GM12801 (cell line): ENCODE data around the gene FLRT3.

Source experiments
- TF ChIP-seq, protein P1 (sequence below): IDR thresholded peaks from one replicate; pipeline ENCODE4 v1.5.1; 2011; ENCODE audit warnings: control low read depth; ENCODE audit not compliant: insufficient read length; ENCODE audit errors: extremely low read depth

The FLRT3 gene

GRCh38 chr20:14337400-14338171 lies at the start of gene FLRT3:
TSS of gene FLRT3 (minus strand) at chr20:14337612. CDS start at chr20:14327506, 10,106 bp downstream.
- TF ChIP-seq, protein P1, sequence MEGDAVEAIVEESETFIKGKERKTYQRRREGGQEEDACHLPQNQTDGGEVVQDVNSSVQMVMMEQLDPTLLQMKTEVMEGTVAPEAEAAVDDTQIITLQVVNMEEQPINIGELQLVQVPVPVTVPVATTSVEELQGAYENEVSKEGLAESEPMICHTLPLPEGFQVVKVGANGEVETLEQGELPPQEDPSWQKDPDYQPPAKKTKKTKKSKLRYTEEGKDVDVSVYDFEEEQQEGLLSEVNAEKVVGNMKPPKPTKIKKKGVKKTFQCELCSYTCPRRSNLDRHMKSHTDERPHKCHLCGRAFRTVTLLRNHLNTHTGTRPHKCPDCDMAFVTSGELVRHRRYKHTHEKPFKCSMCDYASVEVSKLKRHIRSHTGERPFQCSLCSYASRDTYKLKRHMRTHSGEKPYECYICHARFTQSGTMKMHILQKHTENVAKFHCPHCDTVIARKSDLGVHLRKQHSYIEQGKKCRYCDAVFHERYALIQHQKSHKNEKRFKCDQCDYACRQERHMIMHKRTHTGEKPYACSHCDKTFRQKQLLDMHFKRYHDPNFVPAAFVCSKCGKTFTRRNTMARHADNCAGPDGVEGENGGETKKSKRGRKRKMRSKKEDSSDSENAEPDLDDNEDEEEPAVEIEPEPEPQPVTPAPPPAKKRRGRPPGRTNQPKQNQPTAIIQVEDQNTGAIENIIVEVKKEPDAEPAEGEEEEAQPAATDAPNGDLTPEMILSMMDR: peak; percentile 1

DNA sequence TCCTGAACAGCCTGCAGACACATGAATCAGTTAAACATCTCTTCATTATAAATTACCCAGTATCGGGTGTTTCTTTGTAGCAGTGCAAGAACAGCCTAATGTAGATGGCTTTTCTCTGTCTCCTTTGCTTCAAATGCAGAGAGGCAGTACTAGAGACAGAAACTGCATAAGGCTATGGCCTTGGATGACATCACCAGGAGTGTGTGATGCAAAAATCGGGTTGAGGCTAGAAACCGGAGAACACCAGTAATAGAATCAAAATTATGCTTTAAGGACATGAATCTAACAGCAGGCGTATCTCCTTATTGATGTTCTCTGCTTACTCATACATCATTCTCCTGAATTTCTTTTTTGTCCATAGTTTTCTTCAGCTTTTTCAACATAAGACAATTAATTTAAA lies 49.3 kb upstream of the FLRT3 start:
- TF ChIP-seq, protein P1: no peak

- TF ChIP-seq, protein P1: no peak
Observed at GRCh38 chr20:14385176-14385740, 47.8 kb upstream of the FLRT3 start.

DNA sequence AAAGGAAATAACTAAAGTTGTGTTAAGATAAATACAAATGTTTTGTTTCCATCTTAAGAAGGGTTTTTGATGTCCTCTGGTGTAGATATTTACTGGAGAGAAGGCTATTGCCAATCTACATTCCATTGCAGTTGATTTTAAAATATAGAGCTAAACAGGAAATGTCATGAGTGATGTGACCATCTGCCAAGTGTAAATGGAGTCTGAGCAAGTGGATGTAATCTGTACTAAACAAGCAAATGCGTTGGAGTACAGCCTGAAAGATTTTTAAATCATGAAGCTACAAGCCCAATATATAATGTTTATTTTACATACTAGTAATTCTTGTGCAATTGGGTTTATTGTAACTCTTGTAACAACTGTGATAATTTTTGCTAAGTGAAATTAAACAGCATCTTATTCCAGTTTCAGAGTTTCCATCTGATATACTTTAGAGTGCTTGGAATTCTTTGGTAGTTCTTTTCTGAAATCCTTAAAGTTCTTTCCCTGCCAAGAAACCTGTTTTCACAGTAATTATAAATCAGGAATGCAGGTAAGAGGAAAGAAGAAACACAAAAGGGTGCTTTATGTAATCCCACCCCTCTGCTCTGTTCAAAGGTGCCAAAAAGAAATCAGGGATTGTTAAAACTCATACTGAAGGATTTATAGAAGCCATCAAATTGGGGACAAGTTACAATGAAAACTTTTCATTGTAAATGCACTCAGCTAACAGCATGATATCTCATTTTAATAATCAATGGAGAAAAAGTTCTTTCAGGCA lies 47.2 kb upstream of the FLRT3 start:
- TF ChIP-seq, protein P1: no peak

GRCh38 chr20:14383335-14383734 lies 45.9 kb upstream of the FLRT3 start:
- TF ChIP-seq, protein P1: no peak

DNA sequence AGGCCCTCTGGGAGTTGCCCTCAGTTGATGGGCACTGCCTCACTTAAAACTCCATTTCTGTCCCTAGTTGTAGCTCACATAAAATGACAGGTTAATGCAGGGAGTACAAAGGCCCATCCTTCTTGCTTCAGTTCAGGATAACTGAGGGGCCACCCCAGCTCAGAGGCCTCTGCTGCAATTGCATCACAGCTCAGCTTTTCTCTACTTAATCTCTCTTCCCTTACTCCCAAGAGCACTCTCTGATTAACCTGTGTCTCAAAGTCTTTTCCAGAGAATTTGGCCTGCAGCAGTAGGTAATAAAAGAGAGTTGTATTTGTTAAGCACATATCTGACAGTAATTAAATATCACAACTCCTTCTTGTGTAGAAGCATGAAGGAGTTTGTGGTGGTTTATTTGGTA lies 40.9 kb upstream of the FLRT3 start:
- TF ChIP-seq, protein P1: no peak

DNA sequence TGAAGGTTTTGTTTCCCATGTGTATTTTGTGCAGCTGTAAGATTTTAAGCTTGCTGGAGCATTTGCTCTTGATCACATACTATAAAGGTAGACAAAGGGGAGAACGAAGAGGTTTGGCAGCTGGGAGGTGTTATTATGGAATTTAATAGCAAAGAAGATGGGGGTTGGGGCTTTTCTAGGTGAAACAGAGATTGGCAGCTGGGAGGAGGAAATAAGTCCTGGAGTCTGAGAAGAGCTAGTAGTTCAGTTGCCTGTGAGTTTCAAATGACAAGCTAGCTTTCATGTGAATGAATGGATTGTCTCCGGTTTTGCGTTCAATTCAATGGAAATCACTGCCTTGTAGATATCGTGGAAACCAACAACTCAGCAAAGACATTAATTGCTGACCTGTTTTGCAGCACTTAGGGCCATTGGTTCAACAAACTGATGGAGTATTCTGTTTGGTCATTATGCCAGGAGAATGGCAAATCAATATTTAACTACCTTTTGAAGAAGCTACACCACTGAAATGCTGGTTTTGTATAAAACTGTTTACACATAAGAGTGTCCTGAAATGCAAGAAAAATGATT lies 38.1 kb upstream of the FLRT3 start:
- TF ChIP-seq, protein P1: no peak
